Measurements from ENCODE around the gene EPHA10.

The EPHA10 gene

DNA sequence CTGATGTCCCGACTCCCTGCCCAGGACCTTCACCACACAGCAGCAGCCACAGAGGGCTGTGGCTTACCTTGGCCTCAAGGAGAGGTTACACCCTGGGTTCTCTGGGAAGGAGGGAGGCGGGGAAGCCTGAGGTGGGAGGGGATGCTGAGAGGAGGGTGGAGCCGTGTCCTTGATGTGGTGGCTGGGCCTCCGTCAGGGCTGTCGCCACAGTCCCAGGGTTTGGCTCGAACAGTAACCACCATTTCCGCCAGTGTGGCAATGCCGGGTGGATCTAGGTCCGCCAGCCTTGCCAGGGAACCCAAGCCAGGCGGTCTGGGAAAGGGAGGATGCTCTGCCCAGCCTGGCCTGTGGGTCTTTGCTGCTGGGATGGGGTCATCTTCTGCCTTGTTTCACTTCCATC, 91.0 kb downstream of the EPHA10 start:
- no peak for DNase-seq (ENCODE audit: low read depth)

DNA sequence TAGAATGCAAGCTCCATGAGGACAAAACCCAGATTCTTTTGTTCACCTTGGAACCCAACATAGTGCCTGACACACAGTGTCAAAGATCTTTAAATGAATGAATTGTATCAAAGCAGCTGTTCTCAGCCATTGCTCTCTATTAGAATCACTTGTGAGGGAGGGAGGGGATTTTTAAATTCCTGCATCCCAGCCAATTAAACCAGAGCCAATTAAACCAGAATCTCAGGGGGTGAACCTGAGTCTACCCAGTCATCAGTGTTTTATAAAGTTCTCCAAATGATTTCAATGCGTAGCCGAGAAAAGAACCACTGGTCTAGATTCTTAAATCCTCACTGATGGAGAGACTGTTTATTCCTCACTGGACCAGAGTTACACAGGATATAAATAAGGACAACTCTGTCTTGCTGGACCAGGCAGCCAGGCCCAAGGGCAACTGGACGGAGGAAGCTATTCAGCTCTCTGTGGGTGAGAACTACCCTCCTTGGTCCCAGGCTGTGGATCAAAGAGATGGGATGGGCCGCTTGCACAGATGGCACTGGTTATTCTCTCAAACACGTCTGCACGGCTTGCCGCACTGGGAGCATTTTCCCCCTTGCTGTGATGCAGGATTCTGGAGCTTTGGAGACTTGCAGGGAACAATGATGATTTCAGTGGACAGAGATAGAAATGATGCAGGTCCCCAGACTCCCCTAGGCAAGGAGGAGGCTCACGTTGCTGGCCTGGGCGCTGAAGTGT, 92.6 kb downstream of the EPHA10 start:
- DNase-seq (ENCODE audit: low read depth): no peak

DNA sequence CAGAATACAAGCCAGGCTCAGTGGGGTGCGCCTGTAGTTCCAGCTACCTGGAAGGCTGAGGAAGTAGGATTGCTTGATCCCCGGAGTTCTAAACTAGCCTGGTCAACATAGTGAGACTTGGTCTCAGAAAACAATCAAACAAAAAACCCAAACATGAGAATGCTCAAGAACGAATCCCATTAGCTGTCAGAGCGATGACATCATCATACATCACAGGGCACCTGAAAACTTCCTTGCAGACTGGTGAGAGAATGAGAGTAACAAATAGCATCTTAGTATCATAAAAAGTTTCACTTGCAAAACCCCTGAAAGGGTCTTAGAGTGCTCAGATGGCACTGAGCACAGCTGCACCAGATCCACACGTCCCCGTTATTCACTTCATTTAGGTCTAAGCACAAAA, 93.7 kb downstream of the EPHA10 start:
- DNase-seq (ENCODE audit: low read depth): no peak

DNA sequence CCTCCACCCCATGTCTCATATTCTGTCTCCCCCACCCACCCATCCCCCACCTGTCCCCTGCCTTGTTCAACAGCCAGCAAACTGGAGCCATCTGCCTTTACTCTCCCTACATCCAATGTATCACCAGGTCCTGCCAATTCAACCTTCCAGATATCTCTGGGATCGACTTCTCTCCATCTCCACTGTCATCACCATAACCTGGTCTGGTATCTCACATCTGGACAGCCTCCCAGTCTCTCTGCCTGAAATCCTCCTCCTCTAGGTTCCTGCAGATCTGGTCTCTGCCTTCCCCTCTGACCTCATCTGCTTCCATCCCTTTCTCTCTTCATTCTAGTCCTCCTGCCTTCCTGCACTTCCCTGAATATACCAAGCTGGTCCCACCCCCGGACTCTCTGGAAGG, 94.8 kb downstream of the EPHA10 start:
- no peak for DNase-seq (ENCODE audit: low read depth)

DNA sequence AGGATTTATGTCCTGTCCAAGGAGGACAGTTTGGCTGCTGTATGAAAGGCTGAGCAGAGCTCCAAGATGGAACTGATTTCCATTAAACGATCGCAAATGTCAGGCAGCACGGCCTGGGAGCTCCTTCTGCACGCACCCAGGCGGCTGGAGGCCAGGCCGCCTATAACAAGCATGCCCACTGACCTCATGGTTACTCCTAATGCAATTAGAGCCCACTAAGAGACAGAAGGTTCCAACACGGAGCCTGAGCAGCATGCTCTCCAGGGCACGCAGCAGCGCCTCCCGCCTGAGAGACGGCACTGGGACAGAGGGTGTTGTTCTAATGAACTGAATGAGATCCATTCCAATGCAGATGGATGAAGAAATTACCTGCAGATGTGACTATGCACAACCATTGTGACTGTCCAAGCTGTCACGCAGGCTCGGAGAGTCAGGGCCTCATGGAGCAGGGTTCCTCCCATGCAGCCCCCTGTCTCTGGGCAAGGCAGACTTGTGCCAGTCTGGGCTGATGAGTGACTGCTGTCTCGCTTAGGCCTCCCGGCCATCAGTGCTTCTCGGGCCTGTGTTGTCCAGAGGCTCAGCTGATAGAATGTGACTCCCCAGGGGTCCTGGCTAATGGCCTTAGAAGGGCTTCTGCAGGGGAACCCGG, 97.8 kb downstream of the EPHA10 start:
- DNase-seq (ENCODE audit: low read depth): peak; percentile 10

DNA sequence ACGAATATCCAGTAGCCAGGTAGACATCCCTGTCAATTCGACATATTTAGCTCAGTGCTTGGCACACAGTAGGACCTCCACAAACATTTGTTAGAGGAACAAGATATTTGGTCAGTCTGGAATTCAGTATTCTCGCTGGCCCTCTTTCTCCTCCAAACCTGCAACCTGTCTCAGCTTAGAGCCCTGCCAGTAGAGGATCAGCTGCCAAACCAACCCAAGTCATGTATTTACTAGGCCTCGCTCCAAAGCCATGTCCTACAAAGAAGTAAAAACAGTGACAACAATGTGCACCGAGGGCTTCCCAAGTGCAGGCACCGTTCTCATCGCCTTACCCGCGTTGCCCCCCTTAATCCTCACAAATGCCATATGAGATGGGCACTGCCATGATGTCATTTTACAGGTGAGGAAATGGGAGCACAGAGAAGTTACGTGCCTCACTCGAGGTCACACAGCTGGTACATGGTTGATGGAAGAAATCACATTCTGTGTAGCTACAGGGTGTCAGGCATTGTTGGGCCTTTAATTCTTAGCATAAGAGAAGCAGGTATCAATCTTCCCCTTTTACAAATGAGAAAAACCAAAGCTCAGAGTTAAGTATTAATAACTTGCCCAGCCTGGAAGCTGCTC, 98.6 kb downstream of the EPHA10 start:
- DNase-seq (ENCODE audit: low read depth): no peak
